Astrocyte (in vitro differentiated cells and primary cell): Measurements from ENCODE around the gene MAP10.

Experiments
- EZH2 ChIP-seq: IDR thresholded peaks from 2 replicates; pipeline ENCODE4 v1.6.1; 2012; ENCODE audit warnings: mild to moderate bottlenecking, low read length, inconsistent platforms; ENCODE audit not compliant: insufficient read depth
- TF ChIP-seq, protein P1 (sequence below): IDR thresholded peaks from 2 replicates; pipeline ENCODE4 v1.5.1; 2011; ENCODE audit warnings: low read depth, mild to moderate bottlenecking, inconsistent platforms, low read length, moderate library complexity; ENCODE audit not compliant: insufficient read depth

DNA sequence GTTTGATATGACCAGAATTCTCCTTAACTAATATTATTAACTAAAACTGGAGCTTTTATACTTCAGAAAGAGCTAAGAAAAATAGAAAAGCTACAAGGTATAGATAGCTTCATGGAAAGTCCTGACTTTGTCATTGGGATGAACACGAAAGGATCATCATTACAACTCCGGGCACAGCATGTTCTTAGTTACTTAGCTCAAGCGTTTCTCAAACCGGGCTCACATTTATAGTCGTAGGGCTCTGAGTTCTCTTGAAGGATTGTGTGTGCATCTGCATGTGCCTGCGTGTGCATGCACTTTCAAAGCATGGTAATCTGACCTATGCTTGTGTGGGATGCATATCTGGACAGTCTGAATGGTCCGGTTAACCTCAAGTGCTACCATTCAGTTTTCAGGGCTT, 20.4 kb upstream of the MAP10 start:
- TF ChIP-seq, protein P1, sequence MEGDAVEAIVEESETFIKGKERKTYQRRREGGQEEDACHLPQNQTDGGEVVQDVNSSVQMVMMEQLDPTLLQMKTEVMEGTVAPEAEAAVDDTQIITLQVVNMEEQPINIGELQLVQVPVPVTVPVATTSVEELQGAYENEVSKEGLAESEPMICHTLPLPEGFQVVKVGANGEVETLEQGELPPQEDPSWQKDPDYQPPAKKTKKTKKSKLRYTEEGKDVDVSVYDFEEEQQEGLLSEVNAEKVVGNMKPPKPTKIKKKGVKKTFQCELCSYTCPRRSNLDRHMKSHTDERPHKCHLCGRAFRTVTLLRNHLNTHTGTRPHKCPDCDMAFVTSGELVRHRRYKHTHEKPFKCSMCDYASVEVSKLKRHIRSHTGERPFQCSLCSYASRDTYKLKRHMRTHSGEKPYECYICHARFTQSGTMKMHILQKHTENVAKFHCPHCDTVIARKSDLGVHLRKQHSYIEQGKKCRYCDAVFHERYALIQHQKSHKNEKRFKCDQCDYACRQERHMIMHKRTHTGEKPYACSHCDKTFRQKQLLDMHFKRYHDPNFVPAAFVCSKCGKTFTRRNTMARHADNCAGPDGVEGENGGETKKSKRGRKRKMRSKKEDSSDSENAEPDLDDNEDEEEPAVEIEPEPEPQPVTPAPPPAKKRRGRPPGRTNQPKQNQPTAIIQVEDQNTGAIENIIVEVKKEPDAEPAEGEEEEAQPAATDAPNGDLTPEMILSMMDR: no peak
- TF ChIP-seq EZH2: no peak
